Loucy (cell line): ENCODE results near the gene PPFIBP2.

Experiments
- H2AFZ ChIP-seq: fragments of 200-600 bp; sonication (generic); 2 replicates; pipeline ENCODE4 v1.6.0; 2016; ENCODE audit warnings: antibody characterized with exemption, mild to moderate bottlenecking, low read length, moderate library complexity
- H3F3A ChIP-seq: fragments of 200-600 bp; 2 replicates; pipeline ENCODE4 v1.6.0; 2016; ENCODE audit warnings: antibody characterized with exemption, low read depth, mild to moderate bottlenecking
- H3K27me3 ChIP-seq: fragments of 200-600 bp; sonication (generic); 2 replicates; pipeline ENCODE4 v1.6.1; 2014; ENCODE audit warnings: low read length, mild to moderate bottlenecking; ENCODE audit not compliant: insufficient read depth, poor library complexity, severe bottlenecking
- H3K36me3 ChIP-seq: fragments of 200-600 bp; sonication (generic); 2 replicates; pipeline ENCODE4 v1.6.1; 2016; ENCODE audit warnings: low read length; ENCODE audit not compliant: insufficient read depth
- H3K4me1 ChIP-seq: fragments of 200-600 bp; sonication (generic); 2 replicates; pipeline ENCODE4 v1.5.1; 2014; ENCODE audit warnings: low read length, mild to moderate bottlenecking; ENCODE audit not compliant: insufficient read depth, poor library complexity, severe bottlenecking
- H3K4me2 ChIP-seq: fragments of 200-600 bp; sonication (generic); 2 replicates; pipeline ENCODE4 v1.6.0; 2014; ENCODE audit warnings: antibody characterized with exemption, low read length, low read depth, mild to moderate bottlenecking; ENCODE audit not compliant: poor library complexity, severe bottlenecking
- H3K4me3 ChIP-seq: fragments of 200-600 bp; sonication (generic); 2 replicates; pipeline ENCODE4 v1.5.1; 2014; ENCODE audit warnings: low read length, mild to moderate bottlenecking, mixed read lengths; ENCODE audit not compliant: poor library complexity, severe bottlenecking
- H3K79me2 ChIP-seq: fragments of 200-600 bp; sonication (generic); 2 replicates; pipeline ENCODE4 v1.6.1; 2014; ENCODE audit warnings: low read length; ENCODE audit not compliant: insufficient read depth
- H3K9ac ChIP-seq: fragments of 200-600 bp; sonication (generic); 2 replicates; pipeline ENCODE4 v1.6.0; 2014; ENCODE audit warnings: mild to moderate bottlenecking, low read depth, low read length, moderate library complexity; ENCODE audit not compliant: poor library complexity, severe bottlenecking
- H3K9me2 ChIP-seq: fragments of 200-600 bp; sonication (generic); replicated peaks from 2 replicates; pipeline ENCODE4 v1.6.1; 2016; ENCODE audit warnings: low read depth, low read length, mixed read lengths
- H3K9me3 ChIP-seq: fragments of 200-600 bp; sonication (generic); 2 replicates; pipeline ENCODE4 v1.6.1; 2014; ENCODE audit warnings: mild to moderate bottlenecking, antibody characterized with exemption, low read length, low read depth; ENCODE audit not compliant: insufficient read depth
- H4K20me1 ChIP-seq: fragments of 200-600 bp; sonication (generic); 2 replicates; pipeline ENCODE4 v1.6.0; 2014; ENCODE audit warnings: antibody characterized with exemption, low read length, mild to moderate bottlenecking; ENCODE audit not compliant: insufficient read depth, poor library complexity, severe bottlenecking
- EZH2phosphoT487 ChIP-seq: fragments of 200-600 bp; IDR thresholded peaks from 2 replicates; pipeline ENCODE4 v1.6.1; 2018; ENCODE audit warnings: antibody characterized with exemption, mild to moderate bottlenecking, moderate library complexity, borderline replicate concordance
- TF ChIP-seq, protein P1 (sequence below): fragments of 200-600 bp; sonication (generic); conservative IDR thresholded peaks from 2 replicates; pipeline ENCODE4 v1.5.1; 2014; ENCODE audit warnings: mild to moderate bottlenecking, antibody characterized with exemption, low read length

Gene PPFIBP2

DNA sequence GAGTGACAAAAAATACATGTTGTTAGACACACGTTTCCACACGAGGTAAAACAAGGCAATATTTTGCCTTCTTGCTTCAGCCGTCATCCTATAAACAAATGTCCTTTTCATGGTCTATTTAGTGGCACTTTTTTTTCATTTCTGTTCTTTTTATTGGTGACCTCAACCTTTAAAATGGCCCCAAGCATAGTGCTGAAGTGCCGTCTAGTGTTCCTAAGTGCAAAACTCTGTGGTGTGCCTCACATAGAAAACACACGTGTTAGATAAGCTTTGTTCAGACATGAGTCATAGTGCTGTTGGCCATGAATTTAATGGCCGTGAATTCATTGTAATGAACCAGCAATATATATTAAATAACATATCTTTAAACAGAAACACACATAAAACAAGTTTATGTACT lies 176.8 kb downstream of the PPFIBP2 start:
- Histone ChIP-seq H2AFZ (no peak overlapping the region), H3K4me1 (no peaks in the 10 kb centered on the region), H3K9me3 (no peaks in the 10 kb centered on the region), H3K4me3 (no peak overlapping the region), H3K9ac (no peak overlapping the region), H3K79me2 (no peaks in the 10 kb centered on the region), H3K27me3 (no peaks in the 10 kb centered on the region), H3K9me2 (no peaks in the 10 kb centered on the region), H3K4me2 (no peak overlapping the region), H4K20me1 (no peaks in the 10 kb centered on the region), H3K36me3 (no peaks in the 10 kb centered on the region), H3F3A (no peaks in the 10 kb centered on the region)
- no peak for TF ChIP-seq EZH2phosphoT487
- TF ChIP-seq, protein P1, sequence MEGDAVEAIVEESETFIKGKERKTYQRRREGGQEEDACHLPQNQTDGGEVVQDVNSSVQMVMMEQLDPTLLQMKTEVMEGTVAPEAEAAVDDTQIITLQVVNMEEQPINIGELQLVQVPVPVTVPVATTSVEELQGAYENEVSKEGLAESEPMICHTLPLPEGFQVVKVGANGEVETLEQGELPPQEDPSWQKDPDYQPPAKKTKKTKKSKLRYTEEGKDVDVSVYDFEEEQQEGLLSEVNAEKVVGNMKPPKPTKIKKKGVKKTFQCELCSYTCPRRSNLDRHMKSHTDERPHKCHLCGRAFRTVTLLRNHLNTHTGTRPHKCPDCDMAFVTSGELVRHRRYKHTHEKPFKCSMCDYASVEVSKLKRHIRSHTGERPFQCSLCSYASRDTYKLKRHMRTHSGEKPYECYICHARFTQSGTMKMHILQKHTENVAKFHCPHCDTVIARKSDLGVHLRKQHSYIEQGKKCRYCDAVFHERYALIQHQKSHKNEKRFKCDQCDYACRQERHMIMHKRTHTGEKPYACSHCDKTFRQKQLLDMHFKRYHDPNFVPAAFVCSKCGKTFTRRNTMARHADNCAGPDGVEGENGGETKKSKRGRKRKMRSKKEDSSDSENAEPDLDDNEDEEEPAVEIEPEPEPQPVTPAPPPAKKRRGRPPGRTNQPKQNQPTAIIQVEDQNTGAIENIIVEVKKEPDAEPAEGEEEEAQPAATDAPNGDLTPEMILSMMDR, result no peak

DNA sequence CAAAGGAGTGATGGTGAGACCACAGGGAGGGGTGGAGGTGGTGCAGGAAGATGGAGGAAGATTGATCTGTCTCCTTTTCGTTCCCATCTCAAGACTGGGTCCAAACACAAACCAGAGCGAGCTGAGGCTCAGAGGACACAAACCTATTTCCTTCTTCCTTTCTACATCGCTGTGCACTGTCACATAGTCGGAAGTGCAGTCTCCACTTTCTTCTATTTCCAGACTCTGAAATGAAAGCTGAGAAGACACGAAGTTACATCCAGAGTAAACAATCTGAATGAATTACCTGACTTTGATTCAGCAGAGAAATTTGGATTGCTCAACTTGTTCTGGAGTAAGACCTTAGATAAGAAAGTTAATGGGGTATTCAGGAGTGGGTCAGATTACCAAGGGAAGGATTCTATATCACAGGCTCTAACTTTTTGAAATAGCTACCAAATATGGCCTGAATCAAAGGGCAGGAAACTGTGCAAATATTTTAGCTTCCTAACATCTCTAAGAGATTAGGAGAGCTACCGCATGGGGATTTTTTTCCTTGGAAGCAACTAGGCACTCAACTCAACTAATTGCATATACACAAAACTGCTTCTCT lies 178.1 kb downstream of the PPFIBP2 start:
- Histone ChIP-seq H3K9me2 (no peaks in the 10 kb centered on the region), H3K4me1 (no peaks in the 10 kb centered on the region), H3K36me3 (no peaks in the 10 kb centered on the region), H3K9ac (no peak overlapping the region), H3K27me3 (no peaks in the 10 kb centered on the region), H3K4me3 (no peak overlapping the region), H3K79me2 (no peaks in the 10 kb centered on the region), H4K20me1 (no peaks in the 10 kb centered on the region), H2AFZ (no peak overlapping the region), H3K4me2 (no peak overlapping the region), H3K9me3 (no peaks in the 10 kb centered on the region), H3F3A (no peaks in the 10 kb centered on the region)
- TF ChIP-seq EZH2phosphoT487, result no peak
- TF ChIP-seq, protein P1, result no peak

DNA sequence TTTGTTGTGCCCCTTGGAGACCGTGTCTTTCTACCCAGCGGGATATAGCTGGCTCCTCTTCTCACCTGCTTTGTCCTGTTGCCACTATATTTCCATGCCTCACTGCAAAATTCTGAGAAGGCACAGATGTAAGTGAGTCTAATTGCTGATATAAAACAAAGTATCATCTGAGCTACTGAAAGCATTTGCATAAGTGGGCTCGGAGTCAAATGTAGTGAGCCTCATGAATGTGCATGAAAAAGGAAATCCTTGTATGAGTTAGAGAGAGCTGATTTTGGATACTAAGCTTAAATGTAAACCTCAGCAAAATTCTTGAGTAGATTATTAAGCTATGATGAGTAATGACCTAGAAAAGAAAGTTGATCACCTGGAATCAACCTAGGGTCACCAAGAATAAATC lies 178.6 kb downstream of the PPFIBP2 start:
- no peak overlapping the region for H3K4me2 ChIP-seq
- H3K27me3 ChIP-seq, result no peaks in the 10 kb centered on the region
- no peaks in the 10 kb centered on the region for H3K9me3 ChIP-seq

More for the DNA sequence above, 178.6 kb downstream of the PPFIBP2 start:
- Histone ChIP-seq H3K4me3 (no peak overlapping the region), H4K20me1 (no peaks in the 10 kb centered on the region), H3K9me2 (no peaks in the 10 kb centered on the region), H3K9ac (no peak overlapping the region), H3K36me3 (no peaks in the 10 kb centered on the region), H2AFZ (no peak overlapping the region), H3K4me1 (no peaks in the 10 kb centered on the region), H3F3A (no peaks in the 10 kb centered on the region), H3K79me2 (no peaks in the 10 kb centered on the region)
- TF ChIP-seq, protein P1, result no peak
- TF ChIP-seq EZH2phosphoT487, result no peak
